ENCODE measurements around the gene UNCX. TPM values are rescaled to one million over a fixed set of nuclear protein-coding genes. Genes with fewer than 3 reads are reported as not detected.

UNCX gene
- total RNA-seq, 2 experiments from 2014 or later: not detected

DNA sequence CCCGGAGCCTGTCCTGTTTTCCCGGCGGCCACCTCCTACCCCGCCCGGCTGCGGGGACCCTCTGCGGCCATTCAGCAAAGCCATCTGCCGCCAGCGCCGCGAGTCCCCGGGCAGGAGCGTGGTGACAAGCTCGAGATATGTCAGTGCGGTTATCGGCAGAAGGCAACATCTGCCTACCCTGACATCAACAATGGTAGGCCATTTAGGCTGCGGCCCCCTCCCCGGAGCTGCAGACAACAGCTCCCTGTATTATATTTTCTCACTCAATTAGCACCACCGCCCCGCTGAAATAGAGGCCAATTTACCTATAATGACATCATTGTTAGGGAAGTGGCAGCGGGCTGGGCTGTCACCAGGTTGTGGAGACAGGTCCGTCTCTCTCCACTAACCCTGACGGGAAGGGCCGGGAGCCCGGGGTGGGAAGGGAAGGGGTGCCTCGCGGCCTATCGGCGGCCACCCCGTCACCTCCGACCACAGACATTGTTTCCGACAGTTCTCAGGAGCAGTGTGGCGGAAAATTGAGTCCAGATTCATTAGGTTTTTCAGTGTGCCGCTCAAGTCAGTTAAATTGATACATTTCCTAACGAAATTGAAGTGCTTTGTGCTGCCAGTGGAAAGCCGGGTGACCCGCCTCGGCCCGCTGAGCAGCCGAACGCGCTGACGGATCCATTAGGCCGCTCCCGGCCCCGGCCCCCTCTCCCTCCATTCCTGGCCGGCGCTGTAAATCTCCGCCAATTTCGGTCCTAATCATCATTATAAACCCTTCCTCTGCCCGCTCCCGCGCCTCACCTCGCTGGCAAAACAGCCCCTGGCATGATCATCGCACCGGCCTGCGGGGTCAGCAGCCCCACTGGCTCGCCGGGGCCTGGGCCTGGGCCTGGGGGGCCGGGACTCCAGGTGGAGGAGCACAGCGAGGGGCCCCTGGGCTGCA lies 43.0 kb downstream of the UNCX start:
- no peak for DNase-seq (ENCODE audit: low spot score)
- H3K4me2 ChIP-seq (ENCODE audit: low read length): no peak overlapping the region
- no peaks in the 10 kb centered on the region for H4K20me1 ChIP-seq (ENCODE audit: insufficient read depth, low read length)
- POLR2A ChIA-PET: no interaction called here
- no TSS peak for BruUV-seq (replicated peaks)
- peaks cover 4% of the 10 kb centered on the region; the same call in 1 of the 2 replicates for H3K9me3 ChIP-seq (ENCODE audit: low read length)
- H2AFZ ChIP-seq (ENCODE audit: low read length): no peak overlapping the region
- CTCF ChIA-PET (ENCODE audit: unreplicated experiment): no interaction called here
- no peaks in the 10 kb centered on the region for H3K4me1 ChIP-seq (ENCODE audit: insufficient read depth, low read length, poor library complexity, severe bottlenecking)
- no peaks in the 10 kb centered on the region for H3K9me2 ChIP-seq (ENCODE audit: insufficient read depth, low read length)
- no peak overlapping the region for H3K27ac ChIP-seq (ENCODE audit: low read depth, low read length, poor library complexity, severe bottlenecking)
- intact Hi-C loops (cut with micrococcal nuclease; ENCODE audit: unreplicated experiment): no loop called here
- TF ChIP-seq EZH2phosphoT487 (IDR thresholded peaks at IDR 0.05; ENCODE audit: borderline replicate concordance, low read depth, low read length): no peak
- TF ChIP-seq CTCF (conservative IDR thresholded peaks at IDR 0.05; ENCODE audit: low read length): no peak
- no peaks in the 10 kb centered on the region for H3K79me2 ChIP-seq (ENCODE audit: insufficient read depth, low read depth, low read length)
- H3K4me3 ChIP-seq (ENCODE audit: low read depth, low read length, poor library complexity, severe bottlenecking): no peak overlapping the region
- no peaks in the 10 kb centered on the region for H3K36me3 ChIP-seq (ENCODE audit: insufficient read depth, low read length)

- intact Hi-C loops (cut with micrococcal nuclease; ENCODE audit: unreplicated experiment): no loop called here
- POLR2A ChIA-PET: no interaction called here
- Histone ChIP-seq H4K20me1 (ENCODE audit: insufficient read depth, low read length) (no peaks in the 10 kb centered on the region), H3K9me2 (ENCODE audit: insufficient read depth, low read length) (no peaks in the 10 kb centered on the region), H3K36me3 (ENCODE audit: insufficient read depth, low read length) (no peaks in the 10 kb centered on the region), H3K79me2 (ENCODE audit: insufficient read depth, low read depth, low read length) (no peaks in the 10 kb centered on the region), H3K4me3 (ENCODE audit: low read depth, low read length, poor library complexity, severe bottlenecking) (no peak overlapping the region), H2AFZ (ENCODE audit: low read length) (no peak overlapping the region), H3K27ac (ENCODE audit: low read depth, low read length, poor library complexity, severe bottlenecking) (no peak overlapping the region), H3K9me3 (ENCODE audit: low read length) (peaks cover 4% of the 10 kb centered on the region; the same call in 1 of the 2 replicates), H3K4me1 (ENCODE audit: insufficient read depth, low read length, poor library complexity, severe bottlenecking) (no peaks in the 10 kb centered on the region), H3K4me2 (ENCODE audit: low read length) (no peak overlapping the region)
- no peak for DNase-seq (ENCODE audit: low spot score)
- CTCF ChIA-PET (ENCODE audit: unreplicated experiment): no interaction called here
- BruUV-seq (replicated peaks): no TSS peak
- no peak for TF ChIP-seq EZH2phosphoT487 (IDR thresholded peaks at IDR 0.05; ENCODE audit: borderline replicate concordance, low read depth, low read length)
- no peak for TF ChIP-seq CTCF (conservative IDR thresholded peaks at IDR 0.05; ENCODE audit: low read length)
Measured at GRCh38 chr7:1276626-1277175, 44.0 kb downstream of the UNCX start.

DNA sequence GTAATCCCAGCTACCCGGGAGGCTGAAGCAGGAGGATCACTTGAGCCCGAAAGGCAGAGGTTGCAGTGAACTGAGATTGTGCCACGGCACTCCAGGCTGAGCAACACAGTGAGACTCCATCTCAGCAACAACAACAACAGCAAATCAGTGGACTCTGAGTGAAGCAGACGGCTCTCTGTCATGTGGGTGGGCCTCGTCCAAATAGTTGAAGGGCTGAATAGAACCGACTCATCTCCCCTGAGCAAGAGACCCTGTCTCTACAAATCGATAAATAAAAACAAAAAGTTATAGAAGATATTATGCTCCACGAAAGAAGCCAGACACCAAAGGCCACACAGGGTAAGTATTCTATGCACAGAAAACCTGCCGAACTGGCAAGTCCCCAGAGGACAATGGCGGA lies 45.9 kb downstream of the UNCX start:
- Histone ChIP-seq H3K4me1 (ENCODE audit: insufficient read depth, low read length, poor library complexity, severe bottlenecking) (no peaks in the 10 kb centered on the region), H3K4me2 (ENCODE audit: low read length) (no peak overlapping the region), H3K9me2 (ENCODE audit: insufficient read depth, low read length) (no peaks in the 10 kb centered on the region), H3K27ac (ENCODE audit: low read depth, low read length, poor library complexity, severe bottlenecking) (no peak overlapping the region), H3K79me2 (ENCODE audit: insufficient read depth, low read depth, low read length) (no peaks in the 10 kb centered on the region), H3K9me3 (ENCODE audit: low read length) (no peaks in the 10 kb centered on the region), H2AFZ (ENCODE audit: low read length) (no peak overlapping the region), H4K20me1 (ENCODE audit: insufficient read depth, low read length) (no peaks in the 10 kb centered on the region), H3K4me3 (ENCODE audit: low read depth, low read length, poor library complexity, severe bottlenecking) (no peak overlapping the region), H3K36me3 (ENCODE audit: insufficient read depth, low read length) (no peaks in the 10 kb centered on the region)
- CTCF ChIA-PET (ENCODE audit: unreplicated experiment): no interaction called here
- TF ChIP-seq CTCF (conservative IDR thresholded peaks at IDR 0.05; ENCODE audit: low read length): no peak
- no peak for TF ChIP-seq EZH2phosphoT487 (IDR thresholded peaks at IDR 0.05; ENCODE audit: borderline replicate concordance, low read depth, low read length)
- POLR2A ChIA-PET: no interaction called here
- no peak for DNase-seq (ENCODE audit: low spot score)
- intact Hi-C loops (cut with micrococcal nuclease; ENCODE audit: unreplicated experiment): no loop called here
- BruUV-seq (replicated peaks): no TSS peak

Measured in OCI-LY7 (cell line).